Endodermal cell (in vitro differentiated cells): Measurements from ENCODE around the gene SETD7. TPM values are rescaled to one million over a fixed set of nuclear protein-coding genes. Genes with fewer than 3 reads are reported as not detected.

Experiments
- DNase-seq: peaks from one replicate; pipeline ENCODE4 v3.0.0-alpha.2; 2017
- H3K27ac ChIP-seq: 2 replicates; pipeline ENCODE4 v1.5.1; 2013; ENCODE audit warnings: mild to moderate bottlenecking, low read depth, low read length, moderate library complexity
- H3K27me3 ChIP-seq: 2 replicates; pipeline ENCODE4 v1.6.1; 2013; ENCODE audit warnings: mild to moderate bottlenecking, low read length, moderate library complexity; ENCODE audit not compliant: insufficient read depth, control insufficient read depth, poor library complexity, severe bottlenecking
- H3K36me3 ChIP-seq: 2 replicates; pipeline ENCODE4 v1.7.0; 2013; ENCODE audit warnings: mild to moderate bottlenecking, low read length, moderate library complexity; ENCODE audit not compliant: control insufficient read depth, insufficient read depth
- H3K4me1 ChIP-seq: one replicate; pipeline ENCODE4 v1.7.0; 2013; ENCODE audit warnings: low read length; ENCODE audit not compliant: control insufficient read depth, insufficient read depth
- H3K4me3 ChIP-seq: 2 replicates; pipeline ENCODE4 v1.5.1; 2013; ENCODE audit warnings: mild to moderate bottlenecking, low read length, moderate library complexity
- H3K9ac ChIP-seq: 2 replicates; pipeline ENCODE4 v1.6.1; 2013; ENCODE audit warnings: mild to moderate bottlenecking, low read length, moderate library complexity; ENCODE audit not compliant: poor library complexity, severe bottlenecking; ENCODE audit errors: extremely low read depth
- H3K9me3 ChIP-seq: 2 replicates; pipeline ENCODE4 v1.6.1; 2013; ENCODE audit warnings: mild to moderate bottlenecking, low read length, moderate library complexity; ENCODE audit not compliant: control insufficient read depth
- H3K27ac Mint-ChIP-seq: 2 replicates; pipeline ENCODE4 v1.8.0; 2020; ENCODE audit warnings: mixed read lengths
- H3K27me3 Mint-ChIP-seq: 2 replicates; pipeline ENCODE4 v1.8.0; 2021; ENCODE audit warnings: mild to moderate bottlenecking, mixed read lengths; ENCODE audit not compliant: insufficient read depth
- H3K36me3 Mint-ChIP-seq: 2 replicates; pipeline ENCODE4 v1.8.0; 2020; ENCODE audit warnings: low read depth, mixed read lengths
- H3K4me1 Mint-ChIP-seq: 2 replicates; pipeline ENCODE4 v1.8.0; 2020; ENCODE audit warnings: mixed read lengths
- H3K4me3 Mint-ChIP-seq: 2 replicates; pipeline ENCODE4 v1.8.0; 2020; ENCODE audit warnings: mild to moderate bottlenecking, moderate library complexity, mixed read lengths
- H3K9me3 Mint-ChIP-seq: 2 replicates; pipeline ENCODE4 v1.8.0; 2020; ENCODE audit warnings: mild to moderate bottlenecking, mixed read lengths
- CTCF ChIP-seq: fragments of 200-600 bp; sonication (generic); conservative IDR thresholded peaks from 2 replicates; pipeline ENCODE4 v1.5.0; 2021; ENCODE audit warnings: antibody characterized with exemption, mild to moderate bottlenecking
- WGBS, 2 experiments: methylation state at CpG; one replicate each; pipeline versions ENCODE4 v1.1.5 to v1.1.7; 2013; ENCODE audit warnings: missing lambda C conversion rate in 2 of 2, mixed read lengths in 1 of 2; ENCODE audit not compliant: insufficient coverage in 1 of 2, insufficient read length in 1 of 2; 5-methylcytosine and 5-hydroxymethylcytosine counted together
- total RNA-seq, 2 donors: library from RNA; stranded (reverse); fragmentation: NEBNext Ultra II Directional in 1 of 2; extraction: Animal tissue kit (Norgen Biotek cat#: 25700) in 1 of 2; gene quantifications; 2 replicates in 1 of 2; 3 replicates in 1 of 2; pipeline ENCODE4 v1.2.1, GENCODE V29; 2021

SETD7 gene
- total RNA-seq, 2 donors from 2014 or later, result 13.8 to 19.4 TPM

DNA sequence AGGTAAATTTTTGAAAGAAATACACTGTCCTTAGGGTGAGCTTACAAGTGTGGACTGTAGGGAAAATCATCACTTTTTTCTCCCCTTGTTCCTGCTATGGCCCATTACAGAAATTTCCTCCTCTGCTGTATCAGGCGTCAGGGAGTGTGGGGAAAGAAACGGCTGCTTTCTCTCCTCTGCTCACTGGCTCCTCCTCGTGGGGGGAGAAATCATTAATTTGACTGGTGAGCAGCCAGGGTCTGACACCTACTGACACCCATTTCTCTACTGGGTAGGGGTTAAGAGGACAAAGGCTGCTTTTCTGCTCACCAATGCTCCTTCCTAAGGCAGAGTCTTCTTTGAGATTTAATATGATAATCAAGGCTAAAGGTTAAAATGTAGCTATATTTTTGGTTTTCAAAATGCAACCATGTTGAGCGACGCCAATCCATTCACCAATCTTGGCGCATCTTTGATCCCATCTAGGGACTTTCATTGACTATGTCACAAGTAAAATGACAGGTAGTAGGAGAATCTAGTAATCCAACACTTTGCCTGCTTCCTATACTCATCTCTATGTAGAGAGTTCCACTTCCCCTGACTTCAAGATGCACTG lies 25.1 kb downstream of the SETD7 start:
- H3K4me3 Mint-ChIP-seq, result no peak overlapping the region
- no peak overlapping the region for H3K9ac ChIP-seq
- H3K4me3 ChIP-seq, result no peak overlapping the region
- peaks cover under 1% of the 10 kb centered on the region for H3K4me1 Mint-ChIP-seq
- WGBS, 2 experiments, result 62 to 86% methylated on average over 3 to 6 of the region's 6 CpGs
- H3K36me3 ChIP-seq, result peaks cover 81% of the 10 kb centered on the region
- no peaks in the 10 kb centered on the region for H3K4me1 ChIP-seq
- H3K9me3 Mint-ChIP-seq, result no peaks in the 10 kb centered on the region
- no peak overlapping the region for H3K27ac ChIP-seq
- peak; percentile 93 for DNase-seq
- H3K36me3 Mint-ChIP-seq, result peaks cover 32% of the 10 kb centered on the region
- H3K27me3 ChIP-seq, result no peaks in the 10 kb centered on the region
- TF ChIP-seq CTCF, result peak; percentile 83
- no peaks in the 10 kb centered on the region for H3K9me3 ChIP-seq
- H3K27ac Mint-ChIP-seq, result no peak overlapping the region
- H3K27me3 Mint-ChIP-seq, result no peaks in the 10 kb centered on the region

GRCh38 chr4:139528377-139529005 lies 27.5 kb downstream of the SETD7 start:
- no peaks in the 10 kb centered on the region for H3K27me3 Mint-ChIP-seq
- no peaks in the 10 kb centered on the region for H3K4me1 ChIP-seq
- H3K4me3 ChIP-seq, result no peak overlapping the region
- H3K4me3 Mint-ChIP-seq, result no peak overlapping the region
- no peaks in the 10 kb centered on the region for H3K27me3 ChIP-seq
- peaks cover 6% of the 10 kb centered on the region for H3K4me1 Mint-ChIP-seq
- H3K9ac ChIP-seq, result no peak overlapping the region
- H3K36me3 ChIP-seq, result peaks cover 75% of the 10 kb centered on the region
- no peaks in the 10 kb centered on the region for H3K9me3 ChIP-seq
- DNase-seq, result no peak
- TF ChIP-seq CTCF, result no peak
- no peak overlapping the region for H3K27ac ChIP-seq
- peaks cover 41% of the 10 kb centered on the region for H3K36me3 Mint-ChIP-seq
- no peaks in the 10 kb centered on the region for H3K9me3 Mint-ChIP-seq
- H3K27ac Mint-ChIP-seq, result no peak overlapping the region
- 80 to 90% methylated on average over 1 to 2 of the region's 2 CpGs for WGBS, 2 experiments

GRCh38 chr4:139526928-139527327 lies 29.1 kb downstream of the SETD7 start:
- Mint-ChIP-seq H3K4me3 (no peak overlapping the region), H3K9me3 (no peaks in the 10 kb centered on the region), H3K4me1 (peaks cover 6% of the 10 kb centered on the region), H3K27me3 (no peaks in the 10 kb centered on the region), H3K36me3 (peaks cover 39% of the 10 kb centered on the region), H3K27ac (no peak overlapping the region)
- Histone ChIP-seq H3K4me3 (no peak overlapping the region), H3K9ac (no peak overlapping the region), H3K9me3 (no peaks in the 10 kb centered on the region), H3K36me3 (peaks cover 72% of the 10 kb centered on the region), H3K4me1 (no peaks in the 10 kb centered on the region), H3K27me3 (no peaks in the 10 kb centered on the region), H3K27ac (no peak overlapping the region)
- whole genome bisulfite sequencing, 2 experiments, result 83 to 100% methylated on average over 1 to 2 of the region's 2 CpGs
- TF ChIP-seq CTCF, result no peak
- no peak for DNase-seq
